IPS-18a (cell line): Measurements from ENCODE around the gene GRK3.

ENCODE experiments used
- H3K27ac ChIP-seq: one replicate; pipeline ENCODE4 v1.5.1; 2013; ENCODE audit warnings: low read length
- H3K27me3 ChIP-seq: one replicate; pipeline ENCODE4 v1.6.1; 2013; ENCODE audit warnings: mild to moderate bottlenecking, low read length; ENCODE audit not compliant: control insufficient read depth, insufficient read depth
- H3K36me3 ChIP-seq: one replicate; pipeline ENCODE4 v1.6.1; 2013; ENCODE audit warnings: low read depth, low read length; ENCODE audit not compliant: control insufficient read depth
- H3K4me1 ChIP-seq: one replicate; pipeline ENCODE4 v1.6.1; 2013; ENCODE audit warnings: low read depth, low read length; ENCODE audit not compliant: control insufficient read depth
- H3K4me3 ChIP-seq: one replicate; pipeline ENCODE4 v1.5.1; 2013; ENCODE audit warnings: low read length
- H3K9ac ChIP-seq: one replicate; pipeline ENCODE4 v1.6.1; 2013; ENCODE audit warnings: mild to moderate bottlenecking, low read length, moderate library complexity
- H3K9me3 ChIP-seq: one replicate; pipeline ENCODE4 v1.6.1; 2013; ENCODE audit warnings: low read depth, low read length; ENCODE audit not compliant: control insufficient read depth

The GRK3 gene

GRCh38 chr22:25629613-25630012 is 65.1 kb downstream of the GRK3 start:
- Histone ChIP-seq H3K27ac (no peak overlapping the region), H3K9me3 (no peaks in the 10 kb centered on the region), H3K4me1 (peaks cover 13% of the 10 kb centered on the region), H3K27me3 (no peaks in the 10 kb centered on the region), H3K36me3 (no peaks in the 10 kb centered on the region), H3K9ac (no peak overlapping the region), H3K4me3 (no peak overlapping the region)

- peaks cover 13% of the 10 kb centered on the region for H3K4me1 ChIP-seq
- H3K4me3 ChIP-seq, result no peak overlapping the region
- H3K9ac ChIP-seq, result no peak overlapping the region
- no peaks in the 10 kb centered on the region for H3K9me3 ChIP-seq
- no peaks in the 10 kb centered on the region for H3K36me3 ChIP-seq
- no peak overlapping the region for H3K27ac ChIP-seq
- no peaks in the 10 kb centered on the region for H3K27me3 ChIP-seq
These were observed 66.0 kb downstream of the GRK3 start for GRCh38 chr22:25630447-25630846.

GRCh38 chr22:25636323-25636722 is 71.8 kb downstream of the GRK3 start:
- Histone ChIP-seq H3K9ac (no peak overlapping the region), H3K27me3 (no peaks in the 10 kb centered on the region), H3K9me3 (peaks cover 7% of the 10 kb centered on the region), H3K4me3 (no peak overlapping the region), H3K27ac (no peak overlapping the region), H3K4me1 (peaks cover 14% of the 10 kb centered on the region), H3K36me3 (no peaks in the 10 kb centered on the region)

- Histone ChIP-seq H3K27me3 (no peaks in the 10 kb centered on the region), H3K9me3 (peaks cover 7% of the 10 kb centered on the region), H3K27ac (no peak overlapping the region), H3K36me3 (no peaks in the 10 kb centered on the region), H3K4me3 (no peak overlapping the region), H3K4me1 (peaks cover 9% of the 10 kb centered on the region), H3K9ac (no peak overlapping the region)
These were observed 72.6 kb downstream of the GRK3 start for GRCh38 chr22:25637032-25637431.

- no peaks in the 10 kb centered on the region for H3K36me3 ChIP-seq
- peaks cover 6% of the 10 kb centered on the region for H3K4me1 ChIP-seq
- H3K27me3 ChIP-seq, result no peaks in the 10 kb centered on the region
- no peak overlapping the region for H3K27ac ChIP-seq
- no peak overlapping the region for H3K4me3 ChIP-seq
- peaks cover 7% of the 10 kb centered on the region for H3K9me3 ChIP-seq
- H3K9ac ChIP-seq, result no peak overlapping the region
These were observed 73.2 kb downstream of the GRK3 start for GRCh38 chr22:25637672-25638071.

- Histone ChIP-seq H3K27ac (no peak overlapping the region), H3K9ac (no peak overlapping the region), H3K4me1 (peaks cover 6% of the 10 kb centered on the region), H3K4me3 (no peak overlapping the region), H3K27me3 (no peaks in the 10 kb centered on the region), H3K9me3 (peaks cover 7% of the 10 kb centered on the region), H3K36me3 (no peaks in the 10 kb centered on the region)
These were observed 74.2 kb downstream of the GRK3 start for GRCh38 chr22:25638638-25639037.

GRCh38 chr22:25641650-25642049 is 77.2 kb downstream of the GRK3 start:
- no peaks in the 10 kb centered on the region for H3K27me3 ChIP-seq
- H3K4me3 ChIP-seq, result no peak overlapping the region
- peaks cover 6% of the 10 kb centered on the region for H3K4me1 ChIP-seq
- H3K9ac ChIP-seq, result no peak overlapping the region
- peaks cover 7% of the 10 kb centered on the region for H3K9me3 ChIP-seq
- H3K36me3 ChIP-seq, result no peaks in the 10 kb centered on the region
- H3K27ac ChIP-seq, result no peak overlapping the region

GRCh38 chr22:25643232-25644000 is 78.9 kb downstream of the GRK3 start:
- no peak overlapping the region for H3K4me3 ChIP-seq
- no peak overlapping the region for H3K9ac ChIP-seq
- no peak overlapping the region for H3K27ac ChIP-seq
- H3K9me3 ChIP-seq, result peaks cover 7% of the 10 kb centered on the region
- H3K36me3 ChIP-seq, result peaks cover 3% of the 10 kb centered on the region
- H3K27me3 ChIP-seq, result no peaks in the 10 kb centered on the region
- peaks cover 6% of the 10 kb centered on the region for H3K4me1 ChIP-seq

GRCh38 chr22:25644122-25644521 is 79.6 kb downstream of the GRK3 start:
- Histone ChIP-seq H3K4me3 (no peak overlapping the region), H3K4me1 (peaks cover 6% of the 10 kb centered on the region), H3K36me3 (peaks cover 3% of the 10 kb centered on the region), H3K27me3 (no peaks in the 10 kb centered on the region), H3K9me3 (peaks cover 7% of the 10 kb centered on the region), H3K9ac (no peak overlapping the region), H3K27ac (no peak overlapping the region)

- Histone ChIP-seq H3K4me1 (peaks cover 6% of the 10 kb centered on the region), H3K4me3 (no peak overlapping the region), H3K36me3 (peaks cover 3% of the 10 kb centered on the region), H3K27ac (no peak overlapping the region), H3K9me3 (no peaks in the 10 kb centered on the region), H3K27me3 (no peaks in the 10 kb centered on the region), H3K9ac (no peak overlapping the region)
These were observed 80.8 kb downstream of the GRK3 start for GRCh38 chr22:25645266-25645665.

- Histone ChIP-seq H3K4me3 (no peak overlapping the region), H3K4me1 (peaks cover 4% of the 10 kb centered on the region), H3K27ac (no peak overlapping the region)
These were observed 81.5 kb downstream of the GRK3 start for GRCh38 chr22:25645964-25646363.

GRCh38 chr22:25650833-25651232 is 86.4 kb downstream of the GRK3 start:
- H3K9me3 ChIP-seq, result no peaks in the 10 kb centered on the region
- H3K27me3 ChIP-seq, result no peaks in the 10 kb centered on the region
- H3K4me1 ChIP-seq, result no peaks in the 10 kb centered on the region
- H3K36me3 ChIP-seq, result peaks cover 3% of the 10 kb centered on the region
- no peak overlapping the region for H3K4me3 ChIP-seq
- no peak overlapping the region for H3K27ac ChIP-seq
- no peak overlapping the region for H3K9ac ChIP-seq

More at GRCh38 chr22:25645964-25646363, 81.5 kb downstream of the GRK3 start:
- H3K9me3 ChIP-seq, result no peaks in the 10 kb centered on the region
- no peak overlapping the region for H3K9ac ChIP-seq
- H3K36me3 ChIP-seq, result peaks cover 3% of the 10 kb centered on the region
- H3K27me3 ChIP-seq, result no peaks in the 10 kb centered on the region
